Measurements from ENCODE around the gene PTGES2. TPM values are rescaled to one million over a fixed set of nuclear protein-coding genes. Genes with fewer than 3 reads are reported as not detected.

Gene PTGES2
- total and polyA plus RNA-seq, 9 of the 15 experiments (the other 6 are each of a cell fraction or from before 2014, with no cell fraction given), result 2.4 to 196 (median 90.1) TPM

DNA sequence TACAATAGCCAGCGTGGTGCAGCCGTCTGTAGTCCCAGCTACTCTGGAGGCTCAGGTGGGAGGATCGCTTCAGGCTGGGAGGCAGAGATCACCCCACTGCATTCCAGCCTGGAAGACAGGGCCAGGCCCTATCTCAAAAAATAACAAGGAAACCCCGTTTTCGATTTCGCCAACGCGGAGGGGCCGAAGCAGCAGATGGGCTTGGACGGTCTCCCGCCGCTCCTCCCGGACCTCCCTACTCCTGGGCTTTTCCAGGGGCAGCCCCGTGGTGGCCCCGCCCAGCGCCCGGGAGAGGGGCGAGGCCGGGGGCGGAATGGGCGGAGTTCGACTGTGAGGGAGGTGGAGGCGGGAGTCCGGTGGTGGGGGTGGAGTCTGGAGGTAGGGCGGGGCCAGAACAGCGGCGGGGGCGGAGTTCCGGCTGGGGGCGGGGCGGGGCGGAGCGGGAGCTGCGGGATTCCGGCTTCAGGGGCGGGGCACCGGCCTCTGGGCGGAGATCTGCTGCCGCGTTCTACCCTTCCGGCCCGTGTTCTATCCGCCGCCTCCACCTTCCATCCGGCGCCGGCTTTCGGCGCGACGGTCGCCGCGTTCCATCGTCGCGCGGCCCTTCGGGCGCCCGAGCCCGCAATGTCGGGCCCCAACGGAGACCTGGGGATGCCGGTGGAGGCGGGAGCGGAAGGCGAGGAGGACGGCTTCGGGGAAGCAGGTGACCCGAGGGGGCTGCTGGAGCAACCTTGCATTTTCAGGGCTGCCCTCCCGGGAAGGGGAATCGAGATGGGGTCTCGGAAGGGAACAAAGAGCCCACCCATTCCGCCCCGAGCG lies 32.5 kb upstream of the PTGES2 start, which contains the start of gene BBLN (continued):
- TF ChIP-seq PTBP1 (IDR thresholded peaks at IDR 0.05; ENCODE audit: low read depth, low read length), result 0 out of 2 replicates have a peak, but pooled peaks have one; percentile 20
- TF ChIP-seq POLR2G (IDR thresholded peaks at IDR 0.05; ENCODE audit: low read depth, low read length), result peak; percentile 99
- TF ChIP-seq SOX6 (IDR thresholded peaks at IDR 0.05), result no peak
- TF ChIP-seq ZNF140 (CRISPR knock-in tag; IDR thresholded peaks at IDR 0.05), result no peak
- TF ChIP-seq SP2 (IDR thresholded peaks at IDR 0.05; ENCODE audit: extremely low read depth, low read depth, low read length, poor library complexity, severe bottlenecking), result no peak
- TF ChIP-seq, protein P1, sequence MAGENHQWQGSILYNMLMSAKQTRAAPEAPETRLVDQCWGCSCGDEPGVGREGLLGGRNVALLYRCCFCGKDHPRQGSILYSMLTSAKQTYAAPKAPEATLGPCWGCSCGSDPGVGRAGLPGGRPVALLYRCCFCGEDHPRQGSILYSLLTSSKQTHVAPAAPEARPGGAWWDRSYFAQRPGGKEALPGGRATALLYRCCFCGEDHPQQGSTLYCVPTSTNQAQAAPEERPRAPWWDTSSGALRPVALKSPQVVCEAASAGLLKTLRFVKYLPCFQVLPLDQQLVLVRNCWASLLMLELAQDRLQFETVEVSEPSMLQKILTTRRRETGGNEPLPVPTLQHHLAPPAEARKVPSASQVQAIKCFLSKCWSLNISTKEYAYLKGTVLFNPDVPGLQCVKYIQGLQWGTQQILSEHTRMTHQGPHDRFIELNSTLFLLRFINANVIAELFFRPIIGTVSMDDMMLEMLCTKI (IDR thresholded peaks at IDR 0.05; ENCODE audit: partially characterized antibody), result no peak
- TF ChIP-seq ZFPM2 (CRISPR knock-in tag; IDR thresholded peaks at IDR 0.05), result 0 out of 2 replicates have a peak, but pooled peaks have one; percentile 20
- TF ChIP-seq KDM2B (CRISPR knock-in tag; IDR thresholded peaks at IDR 0.05), result peak; percentile 99
- TF ChIP-seq, protein P2, sequence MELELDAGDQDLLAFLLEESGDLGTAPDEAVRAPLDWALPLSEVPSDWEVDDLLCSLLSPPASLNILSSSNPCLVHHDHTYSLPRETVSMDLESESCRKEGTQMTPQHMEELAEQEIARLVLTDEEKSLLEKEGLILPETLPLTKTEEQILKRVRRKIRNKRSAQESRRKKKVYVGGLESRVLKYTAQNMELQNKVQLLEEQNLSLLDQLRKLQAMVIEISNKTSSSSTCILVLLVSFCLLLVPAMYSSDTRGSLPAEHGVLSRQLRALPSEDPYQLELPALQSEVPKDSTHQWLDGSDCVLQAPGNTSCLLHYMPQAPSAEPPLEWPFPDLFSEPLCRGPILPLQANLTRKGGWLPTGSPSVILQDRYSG (tag; conservative IDR thresholded peaks at IDR 0.05; ENCODE audit: low read depth), result no peak
- TF ChIP-seq, protein P3, sequence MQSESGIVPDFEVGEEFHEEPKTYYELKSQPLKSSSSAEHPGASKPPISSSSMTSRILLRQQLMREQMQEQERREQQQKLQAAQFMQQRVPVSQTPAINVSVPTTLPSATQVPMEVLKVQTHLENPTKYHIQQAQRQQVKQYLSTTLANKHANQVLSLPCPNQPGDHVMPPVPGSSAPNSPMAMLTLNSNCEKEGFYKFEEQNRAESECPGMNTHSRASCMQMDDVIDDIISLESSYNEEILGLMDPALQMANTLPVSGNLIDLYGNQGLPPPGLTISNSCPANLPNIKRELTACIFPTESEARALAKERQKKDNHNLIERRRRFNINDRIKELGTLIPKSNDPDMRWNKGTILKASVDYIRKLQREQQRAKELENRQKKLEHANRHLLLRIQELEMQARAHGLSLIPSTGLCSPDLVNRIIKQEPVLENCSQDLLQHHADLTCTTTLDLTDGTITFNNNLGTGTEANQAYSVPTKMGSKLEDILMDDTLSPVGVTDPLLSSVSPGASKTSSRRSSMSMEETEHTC (IDR thresholded peaks at IDR 0.05), result no peak
- no peak for TF ChIP-seq NR1H2 (CRISPR knock-in tag; IDR thresholded peaks at IDR 0.05)
- peak in 1 of 2 experiments; percentile 59; a peak in 2 of 4 replicates for TF ChIP-seq RCOR1 (IDR thresholded peaks at IDR 0.05; ENCODE audit: borderline replicate concordance in 1 of 2, low read depth in 2 of 2, low read length in 2 of 2)
- TF ChIP-seq OTX1 (CRISPR knock-in tag; IDR thresholded peaks at IDR 0.05), result peak; percentile 95
- peak; percentile 95 for TF ChIP-seq CHCHD3 (CRISPR knock-in tag; IDR thresholded peaks at IDR 0.05)
- TF ChIP-seq EP300 (IDR thresholded peaks at IDR 0.05; ENCODE audit: low read length), result peak; percentile 16; the same call in 1 of the 2 replicates
- TF ChIP-seq RBBP5 (IDR thresholded peaks at IDR 0.05; ENCODE audit: borderline replicate concordance, insufficient read depth, low read length, poor library complexity, severe bottlenecking), result peak; percentile 95
- peak; percentile 43 for TF ChIP-seq ZFP36 (IDR thresholded peaks at IDR 0.05; ENCODE audit: low read depth, low read length, partially characterized antibody)
- no peak for TF ChIP-seq ZBED1 (IDR thresholded peaks at IDR 0.05)
- TF ChIP-seq XRCC4 (IDR thresholded peaks at IDR 0.05; ENCODE audit: extremely low read depth, insufficient read depth, insufficient read length), result no peak
- TF ChIP-seq, protein P4, sequence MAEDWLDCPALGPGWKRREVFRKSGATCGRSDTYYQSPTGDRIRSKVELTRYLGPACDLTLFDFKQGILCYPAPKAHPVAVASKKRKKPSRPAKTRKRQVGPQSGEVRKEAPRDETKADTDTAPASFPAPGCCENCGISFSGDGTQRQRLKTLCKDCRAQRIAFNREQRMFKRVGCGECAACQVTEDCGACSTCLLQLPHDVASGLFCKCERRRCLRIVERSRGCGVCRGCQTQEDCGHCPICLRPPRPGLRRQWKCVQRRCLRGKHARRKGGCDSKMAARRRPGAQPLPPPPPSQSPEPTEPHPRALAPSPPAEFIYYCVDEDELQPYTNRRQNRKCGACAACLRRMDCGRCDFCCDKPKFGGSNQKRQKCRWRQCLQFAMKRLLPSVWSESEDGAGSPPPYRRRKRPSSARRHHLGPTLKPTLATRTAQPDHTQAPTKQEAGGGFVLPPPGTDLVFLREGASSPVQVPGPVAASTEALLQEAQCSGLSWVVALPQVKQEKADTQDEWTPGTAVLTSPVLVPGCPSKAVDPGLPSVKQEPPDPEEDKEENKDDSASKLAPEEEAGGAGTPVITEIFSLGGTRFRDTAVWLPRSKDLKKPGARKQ (CRISPR knock-in tag; IDR thresholded peaks at IDR 0.05), result no peak
- TF ChIP-seq, protein P5, sequence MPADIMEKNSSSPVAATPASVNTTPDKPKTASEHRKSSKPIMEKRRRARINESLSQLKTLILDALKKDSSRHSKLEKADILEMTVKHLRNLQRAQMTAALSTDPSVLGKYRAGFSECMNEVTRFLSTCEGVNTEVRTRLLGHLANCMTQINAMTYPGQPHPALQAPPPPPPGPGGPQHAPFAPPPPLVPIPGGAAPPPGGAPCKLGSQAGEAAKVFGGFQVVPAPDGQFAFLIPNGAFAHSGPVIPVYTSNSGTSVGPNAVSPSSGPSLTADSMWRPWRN (IDR thresholded peaks at IDR 0.05; ENCODE audit: low read depth), result no peak
